NCI-H226 (cell line): Measurements from ENCODE around the gene TSPOAP1.

Experiments used
- DNase-seq: peaks from one replicate; pipeline ENCODE4 v3.0.0-alpha.2; 2015

The TSPOAP1 gene

GRCh38 chr17:58328195-58329034 lies at the start of gene TSPOAP1:
TSS of gene TSPOAP1 (minus strand) at chr17:58328795. CDS start at chr17:58327920, 875 bp downstream.
- DNase-seq, result no peak

- DNase-seq, result no peak
Observed at GRCh38 chr17:58377661-58378060, 49.1 kb upstream of the TSPOAP1 start.

GRCh38 chr17:58377093-58377601 lies 48.6 kb upstream of the TSPOAP1 start:
- no peak for DNase-seq

- DNase-seq, result no peak
Observed at GRCh38 chr17:58376472-58377000, 47.9 kb upstream of the TSPOAP1 start.

GRCh38 chr17:58375811-58376210 lies 47.2 kb upstream of the TSPOAP1 start:
- no peak for DNase-seq

- no peak for DNase-seq
Observed at GRCh38 chr17:58375256-58375655, 46.7 kb upstream of the TSPOAP1 start.

GRCh38 chr17:58373923-58374322 lies 45.3 kb upstream of the TSPOAP1 start:
- DNase-seq, result no peak

- DNase-seq, result no peak
Observed at GRCh38 chr17:58373003-58373402, 44.4 kb upstream of the TSPOAP1 start.

GRCh38 chr17:58371300-58371950 lies 42.8 kb upstream of the TSPOAP1 start:
- no peak for DNase-seq

- no peak for DNase-seq
Observed at GRCh38 chr17:58370716-58371115, 42.1 kb upstream of the TSPOAP1 start.

GRCh38 chr17:58370309-58370708 lies 41.7 kb upstream of the TSPOAP1 start:
- no peak for DNase-seq

- no peak for DNase-seq
Observed at GRCh38 chr17:58369214-58370031, 40.8 kb upstream of the TSPOAP1 start.

- DNase-seq, result no peak
Observed at GRCh38 chr17:58368860-58369213, 40.2 kb upstream of the TSPOAP1 start.

- DNase-seq, result no peak
Observed at GRCh38 chr17:58367461-58367860, 38.9 kb upstream of the TSPOAP1 start.

GRCh38 chr17:58365980-58366595 lies 37.5 kb upstream of the TSPOAP1 start:
- DNase-seq, result no peak

GRCh38 chr17:58365185-58365979 lies 36.8 kb upstream of the TSPOAP1 start:
- DNase-seq, result no peak

GRCh38 chr17:58364270-58364942 lies 35.8 kb upstream of the TSPOAP1 start:
- no peak for DNase-seq

- DNase-seq, result no peak
Observed at GRCh38 chr17:58363457-58364185, 35.0 kb upstream of the TSPOAP1 start.

- DNase-seq, result no peak
Observed at GRCh38 chr17:58362368-58363014, 33.9 kb upstream of the TSPOAP1 start.
